SW 1271 (cell line): Measurements from ENCODE around the gene PEDS1.
"Not testable (repeated sequence)": the region's sequence is repeated elsewhere in the genome, so short reads cannot be mapped to it uniquely, and the experiment has no call there.

Experiments used
- DNase-seq, 2 experiments: peaks; one replicate each; lab custom pipeline; 2025; lab: John Stamatoyannopoulos, UW

Gene PEDS1

GRCh38 chr20:50135157-50135556, 18.4 kb downstream of the PEDS1 start:
- DNase-seq = not testable (repeated sequence)

GRCh38 chr20:50133474-50134217, 19.9 kb downstream of the PEDS1 start:
- DNase-seq = no peak

- no peak for DNase-seq
Measured at GRCh38 chr20:50133041-50133440, 20.5 kb downstream of the PEDS1 start.

DNA sequence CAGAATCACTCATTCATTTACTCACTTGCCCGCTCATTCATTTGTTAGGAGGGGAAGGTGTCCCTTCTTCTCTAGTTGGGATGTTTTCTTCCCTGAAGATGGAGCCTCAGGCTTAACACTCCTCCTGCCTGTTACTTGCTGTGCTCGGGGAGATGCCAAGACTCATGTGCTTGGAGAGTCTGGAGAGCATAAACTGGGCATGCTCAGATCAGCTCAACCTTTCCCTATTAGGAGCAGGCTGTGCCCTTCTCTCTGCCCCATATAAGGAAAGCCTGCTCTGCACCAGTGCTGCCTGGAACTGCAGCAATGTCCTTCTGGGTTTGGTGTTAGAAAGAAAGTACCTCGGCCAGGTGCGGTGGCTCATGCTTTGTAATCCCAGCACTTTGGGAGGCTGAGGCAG, 22.5 kb downstream of the PEDS1 start:
- DNase-seq = no peak

DNA sequence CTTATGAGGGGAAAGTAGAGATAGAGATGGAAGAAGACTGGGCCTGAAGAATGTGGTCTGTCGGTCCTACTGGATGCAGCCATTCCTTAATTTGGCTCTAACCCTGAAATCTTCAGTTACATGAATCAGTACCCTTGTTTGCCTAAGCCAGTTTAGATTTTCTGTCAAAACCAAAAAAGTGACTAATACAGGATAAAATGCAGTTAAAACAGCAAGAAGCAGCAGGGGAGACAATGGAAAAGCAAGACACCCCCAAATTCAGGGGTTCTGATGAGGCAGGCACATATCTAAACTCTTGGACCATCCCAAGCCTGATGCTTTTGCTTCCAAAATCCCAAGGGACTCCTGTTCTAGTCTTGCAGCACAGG, 23.2 kb downstream of the PEDS1 start:
- no peak for DNase-seq

- DNase-seq = no peak
Measured at GRCh38 chr20:50129662-50130355, 23.7 kb downstream of the PEDS1 start.

DNA sequence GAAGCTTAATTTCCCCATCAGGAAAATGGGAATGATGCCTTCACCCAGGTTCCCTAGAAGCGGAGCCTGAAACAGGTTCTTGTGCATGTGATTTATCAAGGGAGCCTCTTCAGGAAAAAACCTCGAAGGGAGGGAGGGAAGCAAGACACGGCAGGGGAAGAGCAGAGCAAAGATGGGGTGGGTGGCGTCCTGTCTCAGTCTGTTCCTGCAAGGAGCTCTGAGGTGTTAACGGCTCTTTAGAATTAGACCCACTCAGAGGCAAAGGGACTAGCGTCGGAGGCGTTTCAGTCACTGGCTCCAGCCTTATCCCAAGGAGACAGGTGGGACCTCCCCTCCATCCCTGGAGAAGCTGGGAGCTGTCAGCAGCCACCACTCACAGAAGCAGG, 25.0 kb downstream of the PEDS1 start:
- DNase-seq = no peak

DNA sequence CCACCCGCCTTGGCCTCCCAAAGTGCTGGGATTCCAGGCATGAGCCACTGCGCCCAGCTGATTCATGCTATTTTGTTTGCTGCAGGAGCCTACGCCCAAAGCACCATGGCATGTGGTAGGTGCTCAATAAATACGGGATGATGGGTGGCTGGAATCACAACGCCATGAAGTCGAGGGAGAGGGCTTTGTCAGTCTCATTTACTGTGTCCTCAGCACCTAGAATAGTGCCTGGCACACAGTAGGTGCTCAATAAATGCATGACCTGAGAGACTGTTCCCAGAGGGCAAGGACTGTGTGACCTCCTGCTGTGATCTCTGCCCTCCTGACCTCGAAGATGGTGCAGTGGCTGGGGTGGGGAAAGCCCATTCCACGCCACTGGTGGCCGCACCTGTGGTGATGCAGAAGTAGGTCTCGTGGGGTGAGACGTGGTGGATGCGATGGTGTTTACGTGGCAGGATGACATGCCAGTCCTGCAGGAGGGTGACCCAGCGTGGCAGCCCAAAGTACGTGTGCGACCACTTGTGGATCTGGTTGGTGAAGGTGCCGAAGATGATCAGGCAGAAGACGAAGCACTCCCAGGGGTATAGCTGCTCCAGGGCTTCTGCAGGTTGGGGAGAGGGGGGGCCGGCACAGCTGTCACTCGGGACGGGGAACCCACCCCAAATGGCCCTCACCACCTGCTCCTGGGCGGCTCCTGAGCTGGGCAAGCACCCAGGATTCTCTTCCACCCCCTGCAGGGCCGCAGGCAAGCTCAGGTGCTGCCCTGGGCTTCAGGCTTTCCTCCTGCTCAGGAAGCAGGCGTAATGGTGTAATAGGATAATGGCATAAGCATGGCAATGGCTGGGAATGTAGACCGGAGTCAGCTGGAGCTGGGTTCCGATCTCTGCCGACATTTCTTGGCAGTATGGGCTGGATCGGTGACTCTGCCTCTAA, 25.7 kb downstream of the PEDS1 start:
- no peak for DNase-seq

DNA sequence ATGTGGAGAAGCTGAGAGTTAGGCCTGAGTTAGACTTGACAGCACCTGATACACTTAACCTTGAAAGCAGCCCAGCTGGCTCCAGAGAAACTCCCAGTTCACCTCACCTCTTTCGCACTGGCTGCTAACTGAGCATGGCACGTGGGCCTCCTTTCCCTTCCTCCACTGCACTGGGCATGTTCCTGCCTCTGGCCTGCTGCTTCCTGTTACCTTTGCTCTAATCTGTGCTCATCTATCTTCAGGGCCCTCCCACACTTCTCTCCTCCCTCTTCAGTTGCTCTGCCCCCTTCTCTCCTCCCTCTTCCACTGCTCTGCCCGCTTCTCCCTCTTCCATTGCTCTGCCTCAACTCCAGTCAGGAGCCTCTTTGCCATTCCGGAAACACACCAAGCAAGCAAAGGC, 26.9 kb downstream of the PEDS1 start:
- DNase-seq = no peak

GRCh38 chr20:50125279-50125678, 28.2 kb downstream of the PEDS1 start:
- no peak for DNase-seq

DNA sequence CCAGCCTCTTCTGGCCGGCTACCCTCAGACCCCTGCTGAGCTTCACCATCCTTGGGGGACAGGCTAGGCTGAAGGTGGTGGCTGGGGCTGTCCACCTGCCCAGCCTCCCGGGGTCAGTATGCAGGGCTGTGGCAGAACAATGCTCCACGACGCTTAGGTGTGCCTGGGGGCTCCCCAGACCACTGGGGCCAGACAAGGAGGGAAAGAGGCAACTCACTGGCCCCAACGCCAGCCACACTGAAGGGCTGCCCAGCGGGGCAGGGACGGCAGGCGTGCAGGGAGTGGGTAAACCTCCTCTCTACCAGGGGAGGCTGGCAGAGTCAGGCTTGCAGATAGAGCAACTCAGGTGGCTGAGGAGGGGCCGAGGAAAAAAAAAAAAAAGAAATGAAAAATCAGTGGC, 29.0 kb downstream of the PEDS1 start:
- no peak for DNase-seq

- no peak for DNase-seq
Measured at GRCh38 chr20:50123418-50123817, 30.1 kb downstream of the PEDS1 start.

- no peak for DNase-seq
Measured at GRCh38 chr20:50122763-50123162, 30.8 kb downstream of the PEDS1 start.

DNA sequence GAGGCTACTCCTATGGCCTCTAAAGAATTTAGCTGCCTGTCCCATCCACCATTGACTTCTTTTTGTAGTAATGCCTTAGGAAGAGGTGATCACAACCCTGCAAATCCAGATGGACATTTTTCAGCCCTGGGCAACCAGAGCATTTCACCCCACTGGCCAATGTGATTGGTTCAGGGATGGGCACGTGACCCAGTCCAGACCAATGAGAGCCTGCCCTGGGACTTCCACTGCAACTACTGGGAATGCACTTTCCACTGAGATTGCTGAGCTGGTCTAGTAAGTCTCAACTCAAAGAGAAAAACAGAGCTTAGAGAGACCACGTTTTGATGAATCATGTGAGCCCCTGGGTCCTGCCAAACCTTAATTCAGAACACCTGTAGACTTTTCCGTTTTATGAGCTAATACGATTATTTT, 31.7 kb downstream of the PEDS1 start:
- no peak for DNase-seq

DNA sequence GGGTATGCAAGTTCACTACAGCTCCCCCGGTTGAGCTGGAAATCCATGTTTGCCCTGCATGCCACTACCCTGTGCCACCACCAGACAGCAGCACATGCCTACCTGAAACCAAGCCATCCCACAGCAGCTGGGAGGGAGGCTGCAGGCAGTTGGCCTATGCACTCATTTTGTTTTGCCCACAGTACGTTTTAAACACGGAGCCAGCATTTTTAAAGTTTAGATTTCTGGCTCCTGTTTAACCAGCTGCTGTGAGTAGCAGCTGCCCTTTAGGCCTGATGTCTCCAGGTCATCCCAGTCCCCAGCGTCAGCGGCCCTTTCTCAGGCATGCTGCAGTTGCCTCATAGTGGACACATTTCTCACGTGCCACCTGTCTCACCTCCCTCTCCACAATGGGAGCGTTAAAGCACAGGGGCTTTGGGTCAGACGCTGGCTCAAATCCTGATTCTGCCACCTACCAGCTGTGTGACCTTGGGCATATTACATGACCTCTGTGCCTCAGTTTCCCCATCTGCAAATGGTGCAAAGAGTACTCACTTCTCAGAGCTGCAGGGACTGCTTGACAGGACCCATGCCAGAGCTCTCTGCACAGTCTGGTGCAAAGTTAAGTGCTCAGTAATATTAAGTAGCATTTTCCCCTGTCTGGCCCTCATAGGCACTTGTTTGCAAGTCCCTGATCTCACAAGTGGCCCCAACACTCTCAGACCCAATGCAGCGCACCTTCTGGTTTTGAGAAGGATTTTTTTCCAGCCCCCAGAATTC, 32.4 kb downstream of the PEDS1 start:
- peak; percentile 28 to 66 for DNase-seq

- no peak for DNase-seq
Measured at GRCh38 chr20:50118203-50118602, 35.3 kb downstream of the PEDS1 start.

DNA sequence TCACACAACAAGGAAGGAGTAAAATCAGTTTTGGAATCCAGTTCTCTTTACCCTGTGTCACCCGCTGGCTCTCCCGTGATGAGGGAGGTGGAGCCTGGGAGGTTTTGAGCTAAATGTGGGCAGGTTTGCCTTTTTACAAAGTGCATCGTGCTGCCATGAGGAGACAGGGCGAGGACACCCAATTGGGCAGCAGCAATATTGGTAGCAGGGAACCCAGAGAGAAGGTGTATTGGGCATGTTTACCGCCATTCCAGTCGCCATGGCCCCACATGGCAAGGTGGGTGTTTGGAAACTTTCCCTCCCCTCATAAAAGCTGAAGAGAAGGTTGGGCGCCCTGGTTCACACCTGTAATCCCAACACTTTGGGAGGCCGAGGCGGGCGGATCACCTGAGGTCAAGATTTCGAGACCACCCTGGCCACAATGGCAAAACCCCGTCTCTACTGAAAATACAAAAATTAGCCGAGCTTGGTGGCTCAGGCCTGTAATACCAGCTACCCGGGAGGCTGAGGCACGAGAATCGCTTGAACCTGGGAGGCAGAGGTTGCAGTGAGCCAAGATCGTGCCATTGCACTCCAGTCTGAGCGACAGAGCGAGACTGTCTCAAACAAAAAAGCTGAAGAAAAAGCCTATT, 37.0 kb downstream of the PEDS1 start:
- no peak for DNase-seq

- peak; percentile 92 to 95 for DNase-seq
Measured at GRCh38 chr20:50115591-50116367, 37.7 kb downstream of the PEDS1 start.

DNA sequence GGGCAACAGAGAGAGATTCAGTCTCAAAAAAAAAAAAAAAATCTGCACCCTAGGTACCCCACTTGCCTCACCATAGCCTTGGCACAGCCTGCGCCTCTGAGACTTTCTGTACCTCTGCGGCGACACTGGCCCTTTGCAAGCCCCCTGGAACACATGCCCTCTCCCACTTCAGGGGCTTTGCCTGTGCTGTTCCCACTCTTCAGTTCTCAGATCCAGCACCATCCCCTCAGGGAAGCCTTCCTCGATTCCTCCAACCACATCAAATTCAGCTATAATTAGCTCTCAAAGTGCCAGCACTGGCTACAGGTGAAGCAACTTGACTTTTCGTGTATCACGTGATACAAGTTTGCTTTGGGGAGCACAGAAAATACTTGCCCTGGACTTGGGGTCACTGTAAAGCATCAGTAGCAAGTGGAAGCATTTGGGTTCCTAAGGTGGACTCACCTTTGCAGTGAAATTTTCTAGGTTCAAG, 38.4 kb downstream of the PEDS1 start:
- no peak for DNase-seq

DNA sequence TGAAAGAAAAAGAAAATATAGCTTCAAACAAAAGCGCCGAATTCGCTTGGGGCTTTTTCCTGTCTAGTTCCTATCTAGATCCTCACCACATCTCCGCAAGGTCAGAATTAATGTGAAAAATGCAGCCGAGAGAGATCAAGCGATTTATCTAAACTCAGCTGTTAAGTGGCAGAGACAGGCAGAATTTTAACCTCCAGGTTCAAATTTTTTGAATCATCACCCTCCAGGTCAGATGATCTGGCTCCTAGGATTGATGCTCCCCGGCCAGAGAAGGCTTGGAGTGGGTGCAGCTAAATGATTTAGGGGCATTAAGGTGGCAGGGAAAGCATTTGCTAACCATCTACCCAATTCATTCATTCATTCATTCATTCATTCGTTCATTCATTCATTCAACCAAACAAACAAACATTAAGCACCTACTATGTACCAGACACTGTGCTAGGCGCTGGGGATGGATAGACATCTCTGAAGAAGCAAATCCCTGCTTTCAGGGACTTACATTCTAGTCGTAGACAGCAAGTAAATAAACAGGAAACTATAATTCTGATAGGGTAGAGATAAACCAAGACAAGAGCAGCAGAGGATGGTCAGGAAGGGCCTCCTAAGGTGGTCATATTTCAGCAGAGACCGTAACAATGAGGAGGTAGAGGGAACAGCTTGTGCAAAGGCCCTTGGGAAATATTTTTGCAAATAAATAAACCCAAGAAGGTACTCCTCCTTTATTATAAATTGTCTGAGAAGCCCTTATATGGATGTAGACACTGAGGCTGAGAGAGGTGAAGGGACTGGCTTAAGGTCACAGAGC, 39.9 kb downstream of the PEDS1 start:
- no peak for DNase-seq
